ENCODE measurements around the gene C1orf116. TPM values are rescaled to one million over a fixed set of nuclear protein-coding genes. Genes with fewer than 3 reads are reported as not detected.

Gene C1orf116
- total and polyA plus RNA-seq, 10 donors = 0.02 to 1.0 (median 0.27) TPM; not detected in 1

DNA sequence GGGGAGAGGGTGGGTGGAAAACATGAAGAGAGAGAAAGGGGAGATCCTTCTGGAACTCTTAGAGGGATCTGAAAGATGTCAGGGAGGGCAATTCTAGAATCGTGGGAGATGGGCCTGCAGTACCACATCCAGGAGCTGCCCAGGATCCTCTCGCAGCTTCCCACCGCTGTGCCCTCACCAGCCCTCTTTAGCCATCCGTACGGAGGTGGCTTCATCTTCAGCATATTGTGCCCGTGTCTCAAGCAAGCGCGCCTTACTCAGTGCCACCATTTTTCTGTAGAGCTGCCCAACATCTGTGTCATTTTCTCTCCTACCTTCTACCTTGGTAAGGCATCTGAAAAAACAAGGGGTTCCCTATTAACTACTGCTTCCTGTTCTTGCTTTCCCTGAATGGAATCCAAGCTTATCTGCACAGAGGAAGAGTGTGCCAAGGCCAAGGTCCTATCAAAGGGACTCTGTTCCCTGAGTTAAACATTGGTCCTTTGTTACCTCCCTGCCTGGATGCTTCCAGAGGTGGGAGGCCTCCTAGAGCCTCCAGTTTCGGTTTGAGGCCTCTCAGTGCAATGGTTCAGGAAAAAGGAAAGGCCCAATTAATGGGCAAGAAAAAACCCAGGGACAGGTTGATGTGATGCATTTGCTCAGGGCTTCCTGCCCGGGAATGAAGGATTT lies 23.2 kb downstream of the C1orf116 start:
- H3K4me1 ChIP-seq = peaks cover 0 to 8% (median 0%) of the 10 kb centered on the region in 6 donors
- WGBS, 5 donors = 82 to 93% (median 88%) methylated on average over 10 of the region's 10 CpGs
- no peak overlapping the region for H3K27ac ChIP-seq
- no peaks in the 10 kb centered on the region for H3K27me3 ChIP-seq (replicated peaks in 1 of 7)
- no peaks in the 10 kb centered on the region for H3K36me3 ChIP-seq
- no peak overlapping the region for H3K4me3 ChIP-seq
- TF ChIP-seq POLR2A (IDR thresholded peaks at IDR 0.05) = no peak
- TF ChIP-seq POLR2AphosphoS5 (IDR thresholded peaks at IDR 0.05) = no peak
- TF ChIP-seq, protein P1, sequence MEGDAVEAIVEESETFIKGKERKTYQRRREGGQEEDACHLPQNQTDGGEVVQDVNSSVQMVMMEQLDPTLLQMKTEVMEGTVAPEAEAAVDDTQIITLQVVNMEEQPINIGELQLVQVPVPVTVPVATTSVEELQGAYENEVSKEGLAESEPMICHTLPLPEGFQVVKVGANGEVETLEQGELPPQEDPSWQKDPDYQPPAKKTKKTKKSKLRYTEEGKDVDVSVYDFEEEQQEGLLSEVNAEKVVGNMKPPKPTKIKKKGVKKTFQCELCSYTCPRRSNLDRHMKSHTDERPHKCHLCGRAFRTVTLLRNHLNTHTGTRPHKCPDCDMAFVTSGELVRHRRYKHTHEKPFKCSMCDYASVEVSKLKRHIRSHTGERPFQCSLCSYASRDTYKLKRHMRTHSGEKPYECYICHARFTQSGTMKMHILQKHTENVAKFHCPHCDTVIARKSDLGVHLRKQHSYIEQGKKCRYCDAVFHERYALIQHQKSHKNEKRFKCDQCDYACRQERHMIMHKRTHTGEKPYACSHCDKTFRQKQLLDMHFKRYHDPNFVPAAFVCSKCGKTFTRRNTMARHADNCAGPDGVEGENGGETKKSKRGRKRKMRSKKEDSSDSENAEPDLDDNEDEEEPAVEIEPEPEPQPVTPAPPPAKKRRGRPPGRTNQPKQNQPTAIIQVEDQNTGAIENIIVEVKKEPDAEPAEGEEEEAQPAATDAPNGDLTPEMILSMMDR (IDR thresholded peaks at IDR 0.05 in 8 of 11, conservative IDR thresholded peaks at IDR 0.05 in 3 of 11) = no peak
- DNase-seq = no peak
- intact Hi-C loops (cut with DNase I; ENCODE audit: low total_unique reads) = loop anchor here (10.0 kb wide), 1 partner anchor 65 kb away; no protein-coding TSS in a partner anchor
- no peaks in the 10 kb centered on the region for H3K9me3 ChIP-seq

DNA sequence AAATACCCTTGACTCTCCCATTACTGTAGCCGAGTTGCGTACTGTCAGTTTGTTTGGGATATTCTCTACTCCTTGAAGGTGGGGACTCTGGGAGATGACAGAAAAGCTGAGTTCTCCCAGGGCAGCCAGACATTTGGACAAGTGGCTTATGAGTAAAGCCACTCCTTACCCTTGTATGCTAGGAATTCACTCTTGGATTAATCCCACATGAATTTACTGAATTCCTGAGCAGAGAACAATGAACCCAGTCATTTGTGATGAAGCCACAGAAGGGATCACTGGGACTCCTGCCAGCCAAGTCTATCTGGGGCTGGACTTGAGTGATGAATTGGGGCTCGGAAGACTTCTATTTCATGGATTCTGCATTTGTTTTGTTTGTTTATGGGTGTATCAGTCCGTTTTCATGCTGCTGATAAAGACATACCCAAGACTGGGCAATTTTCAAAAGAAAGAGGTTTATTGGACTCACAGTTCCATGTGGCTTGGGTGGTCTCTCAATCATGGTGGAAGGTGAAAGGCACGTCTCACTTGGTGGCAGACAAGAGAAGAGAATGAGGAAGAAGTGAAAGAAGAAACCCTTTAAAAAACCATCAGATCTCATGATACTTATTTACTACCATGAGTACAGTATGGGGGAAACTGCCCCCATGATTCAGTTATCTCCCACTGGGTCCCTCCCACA lies 25.1 kb downstream of the C1orf116 start:
- H3K9me3 ChIP-seq = no peaks in the 10 kb centered on the region
- H3K27ac ChIP-seq = no peak overlapping the region
- DNase-seq = no peak
- no peak overlapping the region for H3K4me3 ChIP-seq
- intact Hi-C loops (cut with DNase I; ENCODE audit: low total_unique reads) = loop anchor here (10.0 kb wide), 1 partner anchor 67 kb away; no protein-coding TSS in a partner anchor
- H3K27me3 ChIP-seq (replicated peaks in 1 of 7) = no peaks in the 10 kb centered on the region
- peaks cover 0 to 8% (median 0%) of the 10 kb centered on the region in 6 donors for H3K4me1 ChIP-seq
- WGBS, 5 donors = 84 to 91% (median 87%) methylated on average over 5 of the region's 5 CpGs
- TF ChIP-seq POLR2AphosphoS5 (IDR thresholded peaks at IDR 0.05) = no peak
- TF ChIP-seq POLR2A (IDR thresholded peaks at IDR 0.05) = no peak
- TF ChIP-seq, protein P1 (IDR thresholded peaks at IDR 0.05 in 8 of 11, conservative IDR thresholded peaks at IDR 0.05 in 3 of 11) = no peak
- no peaks in the 10 kb centered on the region for H3K36me3 ChIP-seq

DNA sequence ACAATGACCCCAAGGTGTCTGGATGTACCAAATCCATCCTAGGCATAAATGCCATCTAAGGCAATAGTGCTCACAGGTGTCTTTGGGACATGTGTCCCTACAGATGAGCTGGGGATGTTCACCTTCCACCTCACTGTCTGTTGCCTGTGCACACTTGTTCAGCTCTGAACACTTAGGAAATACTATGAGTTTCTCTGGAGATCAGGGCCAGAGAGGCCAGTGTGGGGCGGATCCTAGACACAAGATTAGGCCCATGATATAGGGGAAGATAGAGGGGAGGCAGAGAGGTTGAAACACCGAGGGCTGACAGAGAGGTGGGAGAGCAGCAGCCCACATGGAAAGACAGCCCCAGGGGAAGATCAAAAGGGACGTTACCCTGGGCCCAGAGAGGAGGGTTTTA lies 25.6 kb downstream of the C1orf116 start:
- Histone ChIP-seq H3K9me3 (no peaks in the 10 kb centered on the region), H3K4me3 (no peak overlapping the region), H3K27me3 (replicated peaks in 1 of 7) (no peaks in the 10 kb centered on the region), H3K27ac (no peak overlapping the region), H3K36me3 (no peaks in the 10 kb centered on the region), H3K4me1 (peaks cover 0 to 8% (median 0%) of the 10 kb centered on the region in 6 donors)
- intact Hi-C loops (cut with DNase I; ENCODE audit: low total_unique reads) = loop anchor here (10.0 kb wide), 1 partner anchor 68 kb away; no protein-coding TSS in a partner anchor
- no peak for DNase-seq
- TF ChIP-seq POLR2A (IDR thresholded peaks at IDR 0.05) (no peak), POLR2AphosphoS5 (IDR thresholded peaks at IDR 0.05) (no peak)
- TF ChIP-seq, protein P1 (IDR thresholded peaks at IDR 0.05 in 8 of 11, conservative IDR thresholded peaks at IDR 0.05 in 3 of 11) = no peak
- WGBS, 5 donors = 76 to 90% (median 81%) methylated on average over 3 of the region's 3 CpGs

- Histone ChIP-seq H3K4me3 (no peak overlapping the region), H3K9me3 (no peaks in the 10 kb centered on the region), H3K36me3 (no peaks in the 10 kb centered on the region), H3K4me1 (peaks cover 0 to 8% (median 0%) of the 10 kb centered on the region in 6 donors), H3K27me3 (replicated peaks in 1 of 7) (no peaks in the 10 kb centered on the region), H3K27ac (no peak overlapping the region)
- no peak for DNase-seq
- TF ChIP-seq POLR2A (IDR thresholded peaks at IDR 0.05) (no peak), POLR2AphosphoS5 (IDR thresholded peaks at IDR 0.05) (no peak)
- TF ChIP-seq, protein P1 (IDR thresholded peaks at IDR 0.05 in 8 of 11, conservative IDR thresholded peaks at IDR 0.05 in 3 of 11) = no peak
- intact Hi-C loops (cut with DNase I; ENCODE audit: low total_unique reads) = loop anchor here (10.0 kb wide), 1 partner anchor 69 kb away; no protein-coding TSS in a partner anchor
- 82 to 95% (median 90%) methylated on average over 3 of the region's 3 CpGs for WGBS, 5 donors
These were observed 26.5 kb downstream of the C1orf116 start for GRCh38 chr1:207006083-207006482.

All from spleen (tissue), 11 donors.